ENCODE measurements around the gene PTPN20. TPM values are rescaled to one million over a fixed set of nuclear protein-coding genes. Genes with fewer than 3 reads are reported as not detected.
"Not testable (repeated sequence)": the region's sequence is repeated elsewhere in the genome, so short reads cannot be mapped to it uniquely, and the experiment has no call there.

PTPN20 gene
- total RNA-seq, 3 donors from 2014 or later: 0.14 to 0.78 (median 0.71) TPM

GRCh38 chr10:46925156-46925555 lies 13.9 kb downstream of the PTPN20 start:
- not testable (repeated sequence) for H3K36me3 Mint-ChIP-seq (ENCODE audit: insufficient read depth); ATAC-seq; H3K4me1 Mint-ChIP-seq (ENCODE audit: low read depth); H3K4me3 Mint-ChIP-seq; DNase-seq; H3K9me3 Mint-ChIP-seq; H3K27me3 Mint-ChIP-seq (ENCODE audit: low read depth)

GRCh38 chr10:46925853-46926252 lies 14.6 kb downstream of the PTPN20 start:
- not testable (repeated sequence) for H3K9me3 Mint-ChIP-seq; H3K27me3 Mint-ChIP-seq (ENCODE audit: low read depth); H3K36me3 Mint-ChIP-seq (ENCODE audit: insufficient read depth); H3K4me1 Mint-ChIP-seq (ENCODE audit: low read depth); H3K4me3 Mint-ChIP-seq; DNase-seq; ATAC-seq

- not testable (repeated sequence) for H3K36me3 Mint-ChIP-seq (ENCODE audit: insufficient read depth); H3K4me3 Mint-ChIP-seq; H3K4me1 Mint-ChIP-seq (ENCODE audit: low read depth); H3K27me3 Mint-ChIP-seq (ENCODE audit: low read depth); H3K9me3 Mint-ChIP-seq; ATAC-seq; DNase-seq
Measured at GRCh38 chr10:46928810-46929209, 17.6 kb downstream of the PTPN20 start.

GRCh38 chr10:46932383-46932782 lies 21.2 kb downstream of the PTPN20 start:
- not testable (repeated sequence) for H3K27me3 Mint-ChIP-seq (ENCODE audit: low read depth); DNase-seq; H3K9me3 Mint-ChIP-seq; H3K4me1 Mint-ChIP-seq (ENCODE audit: low read depth); ATAC-seq; H3K36me3 Mint-ChIP-seq (ENCODE audit: insufficient read depth); H3K4me3 Mint-ChIP-seq

GRCh38 chr10:46941091-46941490 lies 29.9 kb downstream of the PTPN20 start:
- ATAC-seq; DNase-seq; H3K27me3 Mint-ChIP-seq (ENCODE audit: low read depth); H3K4me1 Mint-ChIP-seq (ENCODE audit: low read depth); H3K4me3 Mint-ChIP-seq; H3K9me3 Mint-ChIP-seq; H3K36me3 Mint-ChIP-seq (ENCODE audit: insufficient read depth): not testable (repeated sequence)

- not testable (repeated sequence) for ATAC-seq; H3K36me3 Mint-ChIP-seq (ENCODE audit: insufficient read depth); H3K27me3 Mint-ChIP-seq (ENCODE audit: low read depth); H3K4me1 Mint-ChIP-seq (ENCODE audit: low read depth); H3K9me3 Mint-ChIP-seq; DNase-seq; H3K4me3 Mint-ChIP-seq
Measured at GRCh38 chr10:46948687-46949518, 37.7 kb downstream of the PTPN20 start.

- not testable (repeated sequence) for H3K36me3 Mint-ChIP-seq (ENCODE audit: insufficient read depth); H3K4me3 Mint-ChIP-seq; ATAC-seq; H3K9me3 Mint-ChIP-seq; H3K27me3 Mint-ChIP-seq (ENCODE audit: low read depth); DNase-seq; H3K4me1 Mint-ChIP-seq (ENCODE audit: low read depth)
Measured at GRCh38 chr10:46952540-46952939, 41.3 kb downstream of the PTPN20 start.

GRCh38 chr10:46960742-46961141 lies 49.5 kb downstream of the PTPN20 start:
- H3K4me3 Mint-ChIP-seq; DNase-seq; H3K27me3 Mint-ChIP-seq (ENCODE audit: low read depth); H3K9me3 Mint-ChIP-seq; ATAC-seq; H3K4me1 Mint-ChIP-seq (ENCODE audit: low read depth); H3K36me3 Mint-ChIP-seq (ENCODE audit: insufficient read depth): not testable (repeated sequence)

GRCh38 chr10:46963356-46963755 lies 52.1 kb downstream of the PTPN20 start:
- not testable (repeated sequence) for ATAC-seq; H3K36me3 Mint-ChIP-seq (ENCODE audit: insufficient read depth); H3K9me3 Mint-ChIP-seq; H3K27me3 Mint-ChIP-seq (ENCODE audit: low read depth); H3K4me3 Mint-ChIP-seq; DNase-seq; H3K4me1 Mint-ChIP-seq (ENCODE audit: low read depth)

- H3K4me3 Mint-ChIP-seq; H3K27me3 Mint-ChIP-seq (ENCODE audit: low read depth); ATAC-seq; H3K36me3 Mint-ChIP-seq (ENCODE audit: insufficient read depth); H3K4me1 Mint-ChIP-seq (ENCODE audit: low read depth); DNase-seq; H3K9me3 Mint-ChIP-seq: not testable (repeated sequence)
Measured at GRCh38 chr10:46967013-46967412, 55.8 kb downstream of the PTPN20 start.

- not testable (repeated sequence) for H3K4me3 Mint-ChIP-seq; H3K36me3 Mint-ChIP-seq (ENCODE audit: insufficient read depth); H3K27me3 Mint-ChIP-seq (ENCODE audit: low read depth); ATAC-seq; H3K9me3 Mint-ChIP-seq; H3K4me1 Mint-ChIP-seq (ENCODE audit: low read depth); DNase-seq
Measured at GRCh38 chr10:46980223-46980622, 69.0 kb downstream of the PTPN20 start.

- not testable (repeated sequence) for H3K4me1 Mint-ChIP-seq (ENCODE audit: low read depth); DNase-seq; H3K9me3 Mint-ChIP-seq; H3K36me3 Mint-ChIP-seq (ENCODE audit: insufficient read depth); H3K4me3 Mint-ChIP-seq; H3K27me3 Mint-ChIP-seq (ENCODE audit: low read depth)
- peak; percentile 87 to 92 for ATAC-seq
Measured at GRCh38 chr10:46987233-46987924, 76.2 kb downstream of the PTPN20 start.

- Mint-ChIP-seq H3K27me3 (ENCODE audit: low read depth) (peaks cover 18% of the 10 kb centered on the region), H3K36me3 (ENCODE audit: insufficient read depth) (peaks cover 2% of the 10 kb centered on the region), H3K4me3 (no peak overlapping the region), H3K4me1 (ENCODE audit: low read depth) (no peaks in the 10 kb centered on the region), H3K9me3 (no peaks in the 10 kb centered on the region)
- ATAC-seq (no peak), DNase-seq (no peak)
Measured at GRCh38 chr10:46992803-46993561, 81.8 kb downstream of the PTPN20 start.

- DNase-seq (no peak), ATAC-seq (no peak)
- peaks cover 18% of the 10 kb centered on the region for H3K27me3 Mint-ChIP-seq (ENCODE audit: low read depth)
- peaks cover 2% of the 10 kb centered on the region for H3K36me3 Mint-ChIP-seq (ENCODE audit: insufficient read depth)
- no peaks in the 10 kb centered on the region for H3K4me1 Mint-ChIP-seq (ENCODE audit: low read depth)
- no peak overlapping the region for H3K4me3 Mint-ChIP-seq
- H3K9me3 Mint-ChIP-seq: no peaks in the 10 kb centered on the region
Measured at GRCh38 chr10:46995234-46995633, 84.0 kb downstream of the PTPN20 start.
